ENCODE data around the gene CIB4.

Gene CIB4

DNA sequence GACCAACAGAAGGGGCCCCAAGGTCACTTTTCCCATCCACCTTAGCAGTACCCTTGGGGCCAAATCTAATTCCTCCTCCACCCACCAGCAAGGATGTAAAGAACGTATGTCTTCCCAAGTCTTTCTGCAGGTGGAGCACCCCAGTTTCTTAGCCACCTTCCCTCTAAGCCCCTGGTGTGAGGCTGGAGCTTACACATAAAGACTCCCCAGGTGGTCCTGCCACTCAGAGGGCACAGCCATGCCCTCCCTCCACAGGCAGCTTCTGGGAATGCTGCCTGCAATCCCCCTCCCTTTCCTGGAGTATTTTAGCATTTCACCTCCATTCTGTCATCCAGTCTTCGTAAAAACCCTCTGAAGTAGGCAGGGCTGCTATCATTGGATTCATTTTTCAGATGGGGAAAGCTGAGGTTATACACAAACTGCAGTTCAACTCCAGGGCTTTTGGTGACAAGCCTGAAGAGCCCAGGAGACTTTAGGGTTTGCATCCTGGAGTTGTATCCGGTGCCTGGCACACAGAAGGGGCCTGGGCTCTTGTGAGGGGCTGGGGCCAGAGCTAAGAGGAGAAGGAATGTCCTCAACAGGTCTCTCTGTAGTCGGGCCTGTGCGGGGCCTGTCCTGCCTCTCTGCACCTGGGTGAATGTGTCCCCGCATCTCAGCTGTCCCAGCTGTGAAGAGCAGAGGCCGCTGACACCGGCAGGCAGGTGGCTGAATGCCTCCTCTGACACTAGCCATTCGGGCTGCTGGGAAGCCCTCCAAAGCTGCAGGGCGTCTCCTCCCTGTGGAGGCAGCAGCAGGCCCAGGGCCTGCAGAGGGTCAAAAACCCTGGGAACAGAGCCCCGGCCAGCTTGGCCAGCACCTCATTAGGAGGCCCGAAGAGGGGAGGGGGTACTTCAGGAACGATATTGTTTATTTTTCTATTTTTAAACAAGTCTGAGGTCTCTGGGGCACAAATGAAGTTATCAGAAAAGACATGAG lies 27.6 kb downstream of the CIB4 start:
- H3K9me3 Mint-ChIP-seq, result no peaks in the 10 kb centered on the region
- H3K4me1 Mint-ChIP-seq, result peaks cover 81% of the 10 kb centered on the region
- TF ChIP-seq, protein P1, sequence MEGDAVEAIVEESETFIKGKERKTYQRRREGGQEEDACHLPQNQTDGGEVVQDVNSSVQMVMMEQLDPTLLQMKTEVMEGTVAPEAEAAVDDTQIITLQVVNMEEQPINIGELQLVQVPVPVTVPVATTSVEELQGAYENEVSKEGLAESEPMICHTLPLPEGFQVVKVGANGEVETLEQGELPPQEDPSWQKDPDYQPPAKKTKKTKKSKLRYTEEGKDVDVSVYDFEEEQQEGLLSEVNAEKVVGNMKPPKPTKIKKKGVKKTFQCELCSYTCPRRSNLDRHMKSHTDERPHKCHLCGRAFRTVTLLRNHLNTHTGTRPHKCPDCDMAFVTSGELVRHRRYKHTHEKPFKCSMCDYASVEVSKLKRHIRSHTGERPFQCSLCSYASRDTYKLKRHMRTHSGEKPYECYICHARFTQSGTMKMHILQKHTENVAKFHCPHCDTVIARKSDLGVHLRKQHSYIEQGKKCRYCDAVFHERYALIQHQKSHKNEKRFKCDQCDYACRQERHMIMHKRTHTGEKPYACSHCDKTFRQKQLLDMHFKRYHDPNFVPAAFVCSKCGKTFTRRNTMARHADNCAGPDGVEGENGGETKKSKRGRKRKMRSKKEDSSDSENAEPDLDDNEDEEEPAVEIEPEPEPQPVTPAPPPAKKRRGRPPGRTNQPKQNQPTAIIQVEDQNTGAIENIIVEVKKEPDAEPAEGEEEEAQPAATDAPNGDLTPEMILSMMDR (IDR thresholded peaks at IDR 0.05; ENCODE audit: unreplicated experiment in 3 of 3), result no peak
- H3K4me3 Mint-ChIP-seq, result no peak overlapping the region
- H3K27ac Mint-ChIP-seq, result peak overlapping the region in 2 of 3 experiments; percentile 50 to 59
- H3K36me3 Mint-ChIP-seq (ENCODE audit: low read depth), result no peaks in the 10 kb centered on the region
- H3K27me3 Mint-ChIP-seq (ENCODE audit: low read depth), result peaks cover 38% of the 10 kb centered on the region

DNA sequence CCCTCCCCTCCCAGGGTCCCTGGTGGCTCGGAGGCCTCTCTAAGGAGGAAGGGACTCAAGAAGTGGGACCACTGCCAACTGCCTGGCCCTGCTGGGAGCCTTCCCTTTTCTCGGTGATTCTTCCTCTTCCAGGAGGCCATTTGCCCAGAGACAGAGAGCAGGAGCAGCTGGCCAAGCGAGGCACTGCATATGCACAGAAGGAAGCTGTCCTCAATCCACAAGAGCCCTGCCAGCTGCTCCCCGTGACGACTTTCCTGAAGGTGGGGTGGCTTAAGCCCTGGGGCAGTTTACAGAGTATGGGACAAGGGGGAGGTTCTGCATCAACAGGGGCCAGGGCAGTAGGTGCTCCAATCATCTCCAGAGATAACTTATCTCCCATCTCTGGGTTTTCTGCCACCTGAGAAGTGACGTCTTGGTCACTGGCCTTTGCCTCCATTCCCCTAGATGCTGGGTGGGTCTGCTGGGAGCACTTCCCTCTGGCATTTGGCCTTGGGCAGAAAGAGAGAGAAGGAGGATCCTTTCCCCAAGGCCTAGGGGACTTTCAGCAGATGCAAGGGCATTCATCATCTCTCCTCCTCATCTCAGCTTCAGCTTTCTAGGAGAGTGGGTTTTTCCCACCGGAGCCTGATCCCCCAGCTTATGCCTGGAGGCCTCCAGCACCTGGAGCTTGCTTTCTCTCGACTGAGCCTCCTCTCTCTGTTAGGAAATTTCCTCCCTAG lies 28.5 kb downstream of the CIB4 start:
- TF ChIP-seq, protein P1 (IDR thresholded peaks at IDR 0.05; ENCODE audit: unreplicated experiment in 3 of 3), result no peak
- peak overlapping the region in 1 of 3 experiments; percentile 4 for H3K4me3 Mint-ChIP-seq
- no peaks in the 10 kb centered on the region for H3K9me3 Mint-ChIP-seq

DNA sequence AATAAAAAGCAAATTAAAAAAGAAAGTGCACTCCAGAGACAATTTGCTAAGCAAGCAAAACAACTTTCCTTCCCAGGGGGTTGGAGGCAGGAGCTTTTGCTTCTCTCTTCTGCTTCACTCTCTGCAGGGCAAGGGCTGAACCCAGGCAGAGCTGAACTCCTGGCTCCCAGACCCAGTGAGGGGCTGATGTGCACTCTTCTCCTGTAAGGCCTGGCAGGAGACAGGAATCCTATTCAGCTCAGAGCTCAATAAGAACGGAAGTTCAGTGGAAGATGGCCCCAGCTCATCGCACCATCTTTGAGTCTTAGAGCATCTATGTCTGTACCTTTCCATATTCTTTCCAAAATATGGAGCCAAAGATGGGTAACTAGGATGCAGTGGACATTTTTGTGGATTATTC lies 29.1 kb downstream of the CIB4 start:
- no peaks in the 10 kb centered on the region for H3K36me3 Mint-ChIP-seq (ENCODE audit: low read depth)

More for the DNA sequence above, 28.5 kb downstream of the CIB4 start:
- peaks cover 81% of the 10 kb centered on the region for H3K4me1 Mint-ChIP-seq
- peak overlapping the region; percentile 21 to 80 (median 76) for H3K27ac Mint-ChIP-seq
- H3K36me3 Mint-ChIP-seq (ENCODE audit: low read depth), result no peaks in the 10 kb centered on the region
- H3K27me3 Mint-ChIP-seq (ENCODE audit: low read depth), result peaks cover 29% of the 10 kb centered on the region

DNA sequence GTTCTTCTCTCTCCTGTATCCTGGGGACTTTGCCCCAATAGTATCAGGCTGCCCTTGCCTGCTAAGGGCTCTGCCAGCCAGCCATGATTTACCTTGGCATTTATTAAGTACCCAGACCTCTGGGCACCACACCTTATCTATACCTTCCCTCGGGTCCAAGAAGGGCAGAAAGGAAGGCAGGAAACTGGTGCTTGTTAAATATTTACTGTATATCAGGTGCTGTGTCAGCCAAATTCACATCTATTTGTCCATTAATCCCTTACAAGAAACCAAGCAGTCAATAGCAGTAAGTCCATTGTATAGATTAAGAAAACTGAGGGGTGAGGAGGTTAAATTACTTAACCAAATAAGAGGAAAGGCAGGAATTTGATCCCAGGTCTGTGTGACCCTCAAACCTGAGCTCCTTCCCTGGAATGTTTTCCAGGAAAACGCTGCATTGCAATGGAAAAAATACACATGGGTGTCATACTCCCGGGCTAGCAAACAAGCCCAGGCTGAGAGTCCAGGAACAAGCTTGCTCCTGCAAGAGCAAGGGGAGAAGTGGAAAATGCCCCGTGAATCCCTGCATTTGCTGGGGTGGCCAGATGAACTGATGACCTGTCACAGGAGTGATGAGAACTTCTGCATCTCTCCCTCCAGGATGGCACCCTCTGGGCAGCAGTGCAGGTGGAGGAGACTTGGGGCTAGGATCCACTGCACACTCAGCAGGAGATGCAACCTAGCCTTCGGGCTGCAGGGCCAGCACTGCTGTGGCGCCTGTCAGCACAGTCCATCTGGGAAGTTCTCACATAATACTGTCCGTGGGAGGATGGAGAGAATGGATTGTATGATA lies 30.4 kb downstream of the CIB4 start:
- H3K4me1 Mint-ChIP-seq, result peaks cover 81% of the 10 kb centered on the region

More for the DNA sequence above, 29.1 kb downstream of the CIB4 start:
- TF ChIP-seq, protein P1 (IDR thresholded peaks at IDR 0.05; ENCODE audit: unreplicated experiment in 3 of 3), result no peak
- Mint-ChIP-seq H3K27ac (peak overlapping the region; percentile 21 to 80 (median 76)), H3K4me1 (peaks cover 79% of the 10 kb centered on the region), H3K27me3 (ENCODE audit: low read depth) (peaks cover 23% of the 10 kb centered on the region), H3K4me3 (no peak overlapping the region), H3K9me3 (no peaks in the 10 kb centered on the region)

DNA sequence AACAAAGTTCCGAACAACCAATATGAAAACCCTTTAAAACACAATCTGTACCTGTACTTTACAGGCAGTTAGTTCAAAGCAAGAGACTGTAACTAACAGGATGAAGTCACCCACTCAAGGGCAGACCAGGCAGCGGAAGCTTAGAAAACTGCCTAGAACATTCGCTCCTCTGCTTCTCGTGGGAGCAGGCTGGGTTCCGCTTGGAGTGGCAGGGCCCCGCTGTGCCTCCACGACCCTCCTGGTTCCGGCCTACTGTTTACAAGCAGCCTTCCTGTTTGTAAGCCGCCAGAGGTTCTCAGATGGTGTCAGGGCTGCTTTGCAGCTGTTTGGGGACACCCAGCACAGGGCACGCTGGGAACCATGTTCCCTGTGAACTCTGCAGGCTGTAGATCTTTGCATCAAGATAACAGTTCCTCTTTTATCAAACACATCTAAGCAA lies 31.3 kb downstream of the CIB4 start:
- Mint-ChIP-seq H3K27me3 (ENCODE audit: low read depth) (peaks cover 12% of the 10 kb centered on the region), H3K4me3 (no peak overlapping the region), H3K9me3 (no peaks in the 10 kb centered on the region), H3K4me1 (peaks cover 79% of the 10 kb centered on the region), H3K27ac (peak overlapping the region; percentile 39 to 77 (median 57)), H3K36me3 (ENCODE audit: low read depth) (no peaks in the 10 kb centered on the region)
- TF ChIP-seq, protein P1 (IDR thresholded peaks at IDR 0.05; ENCODE audit: unreplicated experiment in 3 of 3), result no peak

More for the DNA sequence above, 30.4 kb downstream of the CIB4 start:
- Mint-ChIP-seq H3K36me3 (ENCODE audit: low read depth) (no peaks in the 10 kb centered on the region), H3K27ac (peak overlapping the region; percentile 39 to 77 (median 57)), H3K27me3 (ENCODE audit: low read depth) (peaks cover 13% of the 10 kb centered on the region), H3K4me3 (no peak overlapping the region), H3K9me3 (no peaks in the 10 kb centered on the region)
- TF ChIP-seq, protein P1 (IDR thresholded peaks at IDR 0.05; ENCODE audit: unreplicated experiment in 3 of 3), result no peak
